Upper lobe of left lung (tissue), 4 donors: ENCODE data around the gene SASH3.

Source experiments
- CTCF ChIP-seq, 6 experiments: fragments of 450-650 bp in 4 of 6; fragments of 200-600 bp in 2 of 6; sonication (generic) in 2 of 6; IDR thresholded peaks; one replicate each; pipeline ENCODE4 v1.5.1; 2016 to 2019; ENCODE audit warnings: antibody characterized with exemption in 6 of 6
- EP300 ChIP-seq, 4 donors: sonication (generic); formaldehyde crosslinking; IDR thresholded peaks; one replicate each; pipeline ENCODE4 v1.5.1; 2017; ENCODE audit warnings: antibody characterized with exemption in 4 of 4, control low read depth in 2 of 4
- POLR2A ChIP-seq, 4 donors: fragments of 450-650 bp; IDR thresholded peaks; one replicate each; pipeline ENCODE4 v1.5.1; 2016 to 2017; ENCODE audit warnings: antibody characterized with exemption in 4 of 4, mild to moderate bottlenecking in 2 of 4
- POLR2AphosphoS5 ChIP-seq, 2 donors: sonication (generic); formaldehyde crosslinking; IDR thresholded peaks; one replicate each; pipeline ENCODE4 v1.5.1; 2017; ENCODE audit warnings: antibody characterized with exemption in 2 of 2

- no peak for TF ChIP-seq CTCF (IDR thresholded peaks at IDR 0.05)
- TF ChIP-seq POLR2A (IDR thresholded peaks at IDR 0.05): no peak
- TF ChIP-seq EP300 (IDR thresholded peaks at IDR 0.05): no peak
- TF ChIP-seq POLR2AphosphoS5 (IDR thresholded peaks at IDR 0.05): no peak
Measured at GRCh38 chrX:129760981-129761380, 18.8 kb upstream of the SASH3 start.
